T-cell (primary cell): ENCODE measurements around the gene ARHGAP22. TPM values are rescaled to one million over a fixed set of nuclear protein-coding genes. Genes with fewer than 3 reads are reported as not detected.

ENCODE experiments used
- ATAC-seq, 4 experiments: fragments of 200-7000 bp in 3 of 4; fragments of 150-1000 bp in 1 of 4; cut with Tn5 transposase; replicated peaks in 1 of 4; 1 replicate in 3 of 4; 2 replicates in 1 of 4; pipeline ENCODE4 v1.10.0; 2021; ENCODE audit warnings: moderate library complexity in 3 of 4, mild to moderate bottlenecking in 2 of 4, moderate number of reproducible peaks in 1 of 4
- CTCF ChIA-PET, 2 donors: fragments of 300-600 bp; sonication (Branson Sonifier 250); formaldehyde crosslinking; loops; one replicate each; lab custom pipeline; 2022; ENCODE audit warnings: antibody characterized with exemption in 2 of 2; lab: Charles Lee
- POLR2A ChIA-PET, 2 donors: fragments of 300-600 bp; sonication (Branson Sonifier 250); formaldehyde crosslinking; loops; one replicate each; lab custom pipeline; 2022; ENCODE audit warnings: antibody characterized with exemption in 2 of 2; lab: Charles Lee
- DNase-seq, 35 experiments: peaks; one replicate each; pipeline versions ENCODE4 v3.0.0 to v3.0.0-alpha.2; 2013 to 2023
- H3K27ac ChIP-seq: one replicate; pipeline ENCODE4 v1.5.1; 2013; ENCODE audit warnings: low read length
- H3K27me3 ChIP-seq, 2 experiments: replicated peaks in 1 of 2; 1 replicate in 1 of 2; 2 replicates in 1 of 2; pipeline versions ENCODE4 v1.6.1 to v1.7.0; 2013; ENCODE audit warnings: low read length in 1 of 2, mixed read lengths in 1 of 2; ENCODE audit not compliant: control insufficient read depth in 2 of 2, insufficient read depth in 2 of 2; ENCODE audit errors: extremely low read depth in 1 of 2
- H3K36me3 ChIP-seq, 2 donors: 1 replicate in 1 of 2; 2 replicates in 1 of 2; pipeline versions ENCODE4 v1.6.1 to v1.7.0; 2013; ENCODE audit warnings: low read length in 1 of 2; ENCODE audit not compliant: control insufficient read depth in 2 of 2, insufficient read depth in 1 of 2; ENCODE audit errors: extremely low read depth in 1 of 2
- H3K4me1 ChIP-seq, 2 experiments: 1 replicate in 1 of 2; 2 replicates in 1 of 2; pipeline versions ENCODE4 v1.6.1 to v1.7.0; 2013; ENCODE audit warnings: low read length in 2 of 2, mixed read lengths in 1 of 2; ENCODE audit not compliant: insufficient read depth in 2 of 2, control insufficient read depth in 1 of 2; ENCODE audit errors: extremely low read depth in 1 of 2
- H3K4me3 ChIP-seq, 2 donors: 1 replicate in 1 of 2; 2 replicates in 1 of 2; pipeline versions ENCODE4 v1.5.1 to v1.7.0; 2013; ENCODE audit warnings: mild to moderate bottlenecking in 2 of 2, low read length in 1 of 2, moderate library complexity in 1 of 2; ENCODE audit not compliant: control insufficient read depth in 1 of 2; ENCODE audit errors: extremely low read depth in 1 of 2
- H3K9me3 ChIP-seq: 2 replicates; pipeline ENCODE4 v1.7.0; 2013
- H3K27ac Mint-ChIP-seq, 2 donors: one replicate each; pipeline ENCODE4 v1.8.0; 2020 to 2021; ENCODE audit warnings: mild to moderate bottlenecking in 2 of 2, mixed read lengths in 2 of 2
- H3K27me3 Mint-ChIP-seq, 2 donors: one replicate each; pipeline ENCODE4 v1.8.0; 2021 to 2022; ENCODE audit warnings: mixed read lengths in 2 of 2
- H3K36me3 Mint-ChIP-seq: one replicate; pipeline ENCODE4 v1.8.0; 2021; ENCODE audit warnings: mixed read lengths
- H3K4me1 Mint-ChIP-seq, 3 donors: one replicate each; pipeline ENCODE4 v1.8.0; 2020 to 2022; ENCODE audit warnings: mixed read lengths in 3 of 3, mild to moderate bottlenecking in 1 of 3
- H3K4me3 Mint-ChIP-seq, 3 donors: one replicate each; pipeline ENCODE4 v1.8.0; 2020 to 2022; ENCODE audit warnings: mild to moderate bottlenecking in 3 of 3, mixed read lengths in 3 of 3, moderate library complexity in 3 of 3
- H3K9me3 Mint-ChIP-seq, 3 donors: one replicate each; pipeline ENCODE4 v1.8.0; 2020 to 2022; ENCODE audit warnings: mixed read lengths in 3 of 3
- WGBS: methylation state at CpG from one replicate; pipeline ENCODE4 v1.1.5; 2013; ENCODE audit warnings: missing lambda C conversion rate; ENCODE audit not compliant: insufficient coverage; 5-methylcytosine and 5-hydroxymethylcytosine counted together
- total RNA-seq, 35 experiments: library from RNA in 6 of 35; stranded (reverse) in 6 of 35; fragments of 120-200 nt in 1 of 35; gene quantifications; one replicate each; pipeline versions ENCODE4 v1.2.1 to v1.2.4 and lab custom pipeline; 2013 to 2026

Gene ARHGAP22
- total RNA-seq, 5 donors from 2014 or later (not counting 1 experiment from before 2014, with no cell fraction given): 0.33 to 2.2 (median 0.60) TPM

DNA sequence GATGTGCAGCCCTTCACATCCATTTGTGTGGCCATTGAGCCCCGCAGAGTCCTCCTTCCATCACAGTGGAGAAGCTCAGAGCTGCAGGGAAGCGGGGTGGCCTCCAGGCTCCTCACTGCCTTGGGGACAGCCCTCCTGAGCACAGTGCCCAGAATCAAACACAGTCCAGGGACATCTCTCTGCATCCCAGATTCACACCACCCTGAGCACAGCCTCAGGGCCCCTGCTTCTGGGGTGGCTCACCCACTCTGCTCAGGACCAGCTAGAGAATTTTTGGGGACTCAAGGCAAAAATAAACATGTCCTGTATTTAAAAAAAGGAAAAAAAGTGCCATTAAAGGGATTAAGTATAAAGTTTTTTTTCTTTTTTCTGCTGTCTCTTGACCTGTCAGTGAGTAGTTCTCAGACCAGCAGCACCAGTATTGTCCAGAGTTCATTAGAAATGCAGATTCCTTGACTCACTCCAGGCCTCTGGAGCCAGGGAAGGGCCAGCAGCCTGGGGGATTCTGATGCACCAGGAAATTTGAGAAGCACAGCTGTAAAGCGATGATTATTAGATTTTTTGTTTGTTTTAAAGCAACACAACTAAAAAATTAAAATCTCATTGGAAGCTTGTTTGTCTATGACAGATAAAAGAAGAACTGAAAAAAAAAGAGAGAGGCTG is 61.6 kb downstream of the ARHGAP22 start:
- Histone ChIP-seq H3K4me1 (no peaks in the 10 kb centered on the region), H3K36me3 (no peaks in the 10 kb centered on the region), H3K27me3 (peaks cover 0 to 23% of the 10 kb centered on the region in 2 experiments), H3K4me3 (no peak overlapping the region), H3K9me3 (no peaks in the 10 kb centered on the region), H3K27ac (no peak overlapping the region)
- no peaks in the 10 kb centered on the region for H3K9me3 Mint-ChIP-seq
- no peaks in the 10 kb centered on the region for H3K4me1 Mint-ChIP-seq
- CTCF ChIA-PET: no interaction called here
- no peak overlapping the region for H3K27ac Mint-ChIP-seq
- H3K27me3 Mint-ChIP-seq: peaks cover 0 to 3% of the 10 kb centered on the region in 2 donors
- no peak for DNase-seq
- POLR2A ChIA-PET: no interaction called here
- H3K4me3 Mint-ChIP-seq: no peak overlapping the region
- 96% methylated on average over 2 of the region's 3 CpGs for WGBS
- ATAC-seq: no peak
- no peaks in the 10 kb centered on the region for H3K36me3 Mint-ChIP-seq

DNA sequence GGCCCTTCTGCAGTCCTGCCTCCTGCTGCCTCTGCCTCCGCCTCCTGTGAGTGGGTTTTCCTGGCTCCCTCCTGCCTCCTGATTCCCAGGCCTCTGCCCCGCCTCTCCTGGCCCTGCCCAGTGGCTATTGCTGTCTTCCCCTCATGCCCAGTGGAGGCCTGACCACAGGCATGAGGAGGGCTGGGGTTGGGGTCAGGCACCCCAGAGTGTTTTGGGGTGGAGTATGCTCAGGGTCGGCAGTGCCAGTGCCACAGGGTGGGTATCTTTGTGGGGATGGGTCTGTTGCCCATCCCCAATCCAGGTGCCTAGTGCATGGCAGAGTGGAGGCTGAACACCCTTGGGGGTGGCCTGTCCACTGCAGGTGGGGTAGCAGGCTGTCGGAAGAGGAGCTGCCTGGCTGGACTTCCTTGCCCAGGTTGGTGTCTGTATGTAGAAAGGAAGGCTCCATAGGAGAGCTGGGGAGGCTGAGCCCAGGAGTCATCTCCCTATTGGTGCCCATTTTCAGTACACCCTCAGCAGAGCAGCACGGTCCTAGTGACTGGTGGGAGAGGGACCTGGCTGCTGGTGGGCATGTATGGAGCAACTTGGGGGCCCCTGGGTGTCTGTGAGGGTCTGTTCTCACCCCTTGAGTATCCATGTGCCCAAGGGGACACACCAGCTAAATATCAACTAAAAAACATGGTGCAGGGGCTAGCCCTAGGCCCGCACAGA is 62.2 kb downstream of the ARHGAP22 start:
- H3K4me1 ChIP-seq: no peaks in the 10 kb centered on the region
- no peaks in the 10 kb centered on the region for H3K36me3 ChIP-seq
- Mint-ChIP-seq H3K36me3 (no peaks in the 10 kb centered on the region), H3K9me3 (no peaks in the 10 kb centered on the region), H3K4me1 (no peaks in the 10 kb centered on the region), H3K27ac (no peak overlapping the region), H3K27me3 (peaks cover 0 to 6% of the 10 kb centered on the region in 2 donors), H3K4me3 (no peak overlapping the region)
- no peak overlapping the region for H3K4me3 ChIP-seq
- DNase-seq (no peak), ATAC-seq (no peak)
- 83% methylated on average over 2 of the region's 6 CpGs for WGBS
- ChIA-PET POLR2A (no interaction called here), CTCF (no interaction called here)
- H3K27me3 ChIP-seq: peaks cover 0 to 21% of the 10 kb centered on the region in 2 experiments
- H3K27ac ChIP-seq: no peak overlapping the region
- H3K9me3 ChIP-seq: no peaks in the 10 kb centered on the region

DNA sequence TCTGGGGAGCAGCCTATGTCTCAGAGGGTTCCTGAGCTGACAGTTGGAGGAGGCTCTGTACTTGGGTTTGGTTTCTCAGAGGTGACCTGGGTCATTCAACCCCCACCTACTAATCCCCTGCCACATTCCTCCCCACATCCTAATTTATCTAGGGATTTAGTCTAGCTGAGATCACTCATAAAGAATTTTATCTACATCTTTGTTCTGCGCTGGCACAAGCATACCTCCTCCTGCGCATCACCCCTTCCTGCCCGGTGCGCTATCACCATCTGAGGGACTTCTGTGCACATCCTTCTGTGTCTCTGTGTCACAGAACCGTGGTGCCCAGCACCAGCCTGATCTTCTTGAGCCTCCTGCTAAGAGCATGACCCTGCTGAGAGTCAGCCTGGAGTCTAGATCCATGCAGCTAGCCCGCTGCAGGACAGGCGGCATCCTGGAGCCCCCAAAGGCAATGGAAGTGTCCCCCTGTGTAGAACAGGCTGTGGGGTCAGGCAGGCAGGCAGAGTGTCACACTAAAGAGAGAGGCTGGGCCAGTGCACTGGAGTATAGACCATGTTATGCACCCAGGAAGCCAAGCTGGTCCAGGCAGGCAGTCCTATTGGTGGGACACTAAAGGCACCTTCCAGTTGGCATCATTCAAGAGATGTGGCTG is 63.6 kb downstream of the ARHGAP22 start:
- DNase-seq (no peak), ATAC-seq (peak in 1 of 4 experiments; percentile 22)
- WGBS: 89% methylated on average over 7 of the region's 7 CpGs
- ChIA-PET CTCF (no interaction called here), POLR2A (no interaction called here)
- Mint-ChIP-seq H3K36me3 (no peaks in the 10 kb centered on the region), H3K4me3 (no peak overlapping the region), H3K27ac (no peak overlapping the region), H3K4me1 (no peaks in the 10 kb centered on the region), H3K9me3 (no peaks in the 10 kb centered on the region), H3K27me3 (peaks cover 0 to 6% of the 10 kb centered on the region in 2 donors)
- Histone ChIP-seq H3K4me3 (no peak overlapping the region), H3K4me1 (no peaks in the 10 kb centered on the region), H3K27me3 (peaks cover 0 to 21% of the 10 kb centered on the region in 2 experiments), H3K27ac (no peak overlapping the region), H3K36me3 (no peaks in the 10 kb centered on the region), H3K9me3 (no peaks in the 10 kb centered on the region)

DNA sequence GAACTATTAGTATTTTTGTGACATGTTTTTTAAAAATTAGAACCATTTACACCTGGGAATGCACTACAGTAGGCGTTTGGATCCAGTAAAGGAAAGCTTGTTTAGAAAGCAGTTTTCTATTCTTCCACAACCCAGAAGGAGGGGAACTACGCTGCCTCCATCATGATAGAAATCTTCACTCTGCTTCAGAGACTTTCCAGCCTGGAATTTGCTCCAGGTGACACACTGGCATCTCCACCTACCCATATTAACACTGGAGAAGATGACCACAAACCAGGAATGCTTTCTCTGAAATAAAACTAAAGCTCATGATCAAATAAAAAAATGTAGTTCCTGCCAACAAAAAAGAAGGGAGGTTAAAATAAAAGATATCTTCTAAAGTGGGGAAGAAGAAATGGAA is 66.3 kb downstream of the ARHGAP22 start:
- no peak for ATAC-seq
- no peaks in the 10 kb centered on the region for H3K9me3 ChIP-seq
- no peaks in the 10 kb centered on the region for H3K4me1 Mint-ChIP-seq
- no peak overlapping the region for H3K4me3 ChIP-seq
- H3K27ac ChIP-seq: no peak overlapping the region
- no peaks in the 10 kb centered on the region for H3K4me1 ChIP-seq
- no peak overlapping the region for H3K4me3 Mint-ChIP-seq
- no CpG with 5 or more reads among the region's 2 CpGs for WGBS
- H3K27ac Mint-ChIP-seq: no peak overlapping the region
- ChIA-PET POLR2A (no interaction called here), CTCF (no interaction called here)
- no peaks in the 10 kb centered on the region for H3K9me3 Mint-ChIP-seq
- peaks cover 0 to 8% of the 10 kb centered on the region in 2 donors for H3K27me3 Mint-ChIP-seq
- DNase-seq: no peak
- H3K36me3 Mint-ChIP-seq: no peaks in the 10 kb centered on the region
- peaks cover 0 to 26% of the 10 kb centered on the region in 2 experiments for H3K27me3 ChIP-seq
- no peaks in the 10 kb centered on the region for H3K36me3 ChIP-seq

DNA sequence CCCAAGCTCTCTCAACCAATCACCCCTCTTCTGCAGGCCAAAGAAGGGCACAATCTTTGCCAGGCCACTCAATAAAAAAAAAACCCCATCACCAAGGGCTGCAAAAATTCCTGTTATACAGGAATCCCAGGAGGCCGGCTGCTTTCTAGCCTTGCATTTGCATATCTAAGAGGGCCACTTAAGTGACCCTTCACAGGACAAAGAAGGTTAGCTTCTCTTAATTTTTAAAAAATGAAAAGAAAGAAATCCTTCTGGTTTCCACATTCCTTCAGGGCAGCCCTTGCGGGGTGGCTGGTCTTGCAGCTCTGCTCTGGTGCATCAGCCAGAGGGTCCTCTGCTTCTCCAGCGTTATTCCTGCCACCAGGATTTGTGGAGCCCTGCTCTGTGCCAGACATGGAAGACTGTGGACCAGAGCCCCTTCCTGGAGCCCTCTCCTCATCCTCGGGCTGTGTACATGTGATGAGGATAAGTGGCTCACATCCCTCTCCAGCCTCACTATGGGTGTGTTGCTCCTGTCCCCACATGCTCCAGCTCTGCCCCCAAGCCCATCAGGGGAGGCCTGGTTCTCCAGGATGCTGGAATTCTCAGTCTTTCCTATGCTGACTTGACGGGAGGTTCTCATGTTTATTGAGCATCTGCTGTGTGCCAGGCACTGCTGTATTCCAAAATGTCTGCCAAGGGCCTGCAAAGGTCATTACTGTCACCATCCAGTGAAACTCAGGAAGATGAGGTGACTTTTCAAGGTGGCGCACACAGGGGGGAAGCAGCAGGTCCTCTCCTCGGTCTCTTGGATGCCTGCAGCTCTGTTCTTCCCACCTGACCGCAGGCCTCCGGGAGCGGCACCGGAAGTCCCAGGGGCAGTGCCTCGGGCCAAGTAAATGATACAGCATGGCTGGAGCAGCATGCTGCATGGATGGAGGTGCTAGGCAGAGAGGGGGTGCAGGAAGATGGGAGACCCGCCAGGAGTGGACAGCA is 67.7 kb downstream of the ARHGAP22 start:
- peaks cover 0 to 9% of the 10 kb centered on the region in 2 donors for H3K27me3 Mint-ChIP-seq
- WGBS: 81% methylated on average over 8 of the region's 13 CpGs

DNA sequence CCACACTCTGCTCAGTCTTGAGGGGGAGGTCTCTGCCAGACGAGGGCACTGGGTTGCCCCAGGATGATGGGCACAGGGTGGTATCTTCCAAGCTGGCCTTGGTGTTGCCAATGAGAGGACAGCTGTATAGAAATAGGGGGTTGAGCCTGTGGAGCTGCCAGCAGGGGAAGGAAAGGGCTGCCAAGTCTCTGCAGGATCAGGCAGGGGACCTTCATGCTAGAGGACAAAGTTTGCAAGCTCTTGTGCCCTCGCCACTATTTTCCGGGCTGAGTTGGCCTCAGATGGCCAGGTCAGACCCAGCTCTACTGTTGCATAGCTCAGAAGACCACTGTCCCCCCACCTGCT is 68.7 kb downstream of the ARHGAP22 start:
- CTCF ChIA-PET: no interaction called here
- no peaks in the 10 kb centered on the region for H3K4me1 Mint-ChIP-seq
- Histone ChIP-seq H3K4me1 (no peaks in the 10 kb centered on the region), H3K9me3 (no peaks in the 10 kb centered on the region), H3K27me3 (peaks cover 0 to 7% of the 10 kb centered on the region in 2 experiments), H3K36me3 (no peaks in the 10 kb centered on the region), H3K27ac (no peak overlapping the region), H3K4me3 (no peak overlapping the region)
- ATAC-seq: no peak
- no peak overlapping the region for H3K4me3 Mint-ChIP-seq
- H3K36me3 Mint-ChIP-seq: no peaks in the 10 kb centered on the region
- POLR2A ChIA-PET: no interaction called here
- WGBS: 84% methylated on average over 3 of the region's 3 CpGs
- no peak for DNase-seq
- H3K9me3 Mint-ChIP-seq: no peaks in the 10 kb centered on the region
- H3K27ac Mint-ChIP-seq: no peak overlapping the region
- peaks cover 0 to 6% of the 10 kb centered on the region in 2 donors for H3K27me3 Mint-ChIP-seq

More for the DNA sequence above, 67.7 kb downstream of the ARHGAP22 start:
- H3K9me3 Mint-ChIP-seq: no peaks in the 10 kb centered on the region
- no peaks in the 10 kb centered on the region for H3K4me1 Mint-ChIP-seq
- no peak overlapping the region for H3K27ac ChIP-seq
- ATAC-seq: no peak
- H3K36me3 Mint-ChIP-seq: no peaks in the 10 kb centered on the region
- no peak overlapping the region for H3K27ac Mint-ChIP-seq
- ChIA-PET CTCF (interaction anchor here in 1 of 2 donors (0.6 kb wide), 1 partner anchor 107 kb away, joined by 4 read pairs; no protein-coding TSS in a partner anchor), POLR2A (no interaction called here)
- no peak for DNase-seq
- no peaks in the 10 kb centered on the region for H3K36me3 ChIP-seq
- H3K4me3 ChIP-seq: no peak overlapping the region
- H3K4me1 ChIP-seq: no peaks in the 10 kb centered on the region
- no peak overlapping the region for H3K4me3 Mint-ChIP-seq
- H3K9me3 ChIP-seq: no peaks in the 10 kb centered on the region
- H3K27me3 ChIP-seq: peaks cover 0 to 16% of the 10 kb centered on the region in 2 experiments
